HG03139 (cell line): Measurements from ENCODE around the gene COL4A1.

ENCODE experiments used
- ATAC-seq: cut with Tn5 transposase; IDR thresholded peaks from one replicate; pipeline ENCODE4 v1.9.1; 2021; ENCODE audit not compliant: unreplicated experiment

COL4A1 gene

DNA sequence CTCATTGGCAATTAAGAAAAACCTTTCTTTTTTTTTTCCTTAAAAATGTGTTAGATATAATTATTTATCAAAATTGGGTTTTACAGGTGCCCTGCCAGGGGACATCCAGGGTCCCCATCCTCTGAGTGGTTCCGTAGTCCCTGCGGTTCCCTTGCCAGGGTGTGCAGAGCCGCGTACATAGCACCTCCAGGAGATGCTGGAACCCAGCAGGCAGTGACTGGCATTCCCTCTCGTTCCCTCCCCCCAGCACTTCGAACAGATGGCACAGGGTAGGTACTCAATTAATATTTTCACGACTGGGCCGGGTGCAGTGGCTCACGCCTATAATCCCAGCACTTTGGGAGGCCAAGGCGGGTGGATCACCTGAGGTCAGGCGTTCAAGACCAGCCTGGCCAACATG lies 82.0 kb downstream of the COL4A1 start:
- ATAC-seq = no peak

DNA sequence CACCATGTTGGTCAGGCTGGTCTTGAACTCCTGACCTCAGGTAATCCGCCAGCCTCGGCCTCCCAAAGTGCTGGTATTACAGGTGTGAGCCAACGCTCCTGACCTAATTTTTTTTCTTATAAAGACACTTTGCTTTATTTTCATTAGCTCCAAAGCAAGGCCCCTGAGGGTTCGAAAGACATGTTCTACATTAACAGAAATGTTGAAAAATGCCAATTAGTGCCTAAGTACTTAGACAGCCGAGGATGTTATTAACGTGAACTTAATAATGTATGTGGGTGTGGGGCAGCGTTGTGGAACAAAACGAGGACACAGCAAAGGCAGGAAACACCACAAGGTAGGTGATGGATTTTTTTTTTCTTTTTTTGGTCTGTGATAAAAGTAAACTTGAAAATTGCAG lies 82.4 kb downstream of the COL4A1 start:
- ATAC-seq = no peak

GRCh38 chr13:110221406-110222117 lies 85.4 kb downstream of the COL4A1 start:
- ATAC-seq = no peak

GRCh38 chr13:110220471-110220870 lies 86.5 kb downstream of the COL4A1 start:
- no peak for ATAC-seq

DNA sequence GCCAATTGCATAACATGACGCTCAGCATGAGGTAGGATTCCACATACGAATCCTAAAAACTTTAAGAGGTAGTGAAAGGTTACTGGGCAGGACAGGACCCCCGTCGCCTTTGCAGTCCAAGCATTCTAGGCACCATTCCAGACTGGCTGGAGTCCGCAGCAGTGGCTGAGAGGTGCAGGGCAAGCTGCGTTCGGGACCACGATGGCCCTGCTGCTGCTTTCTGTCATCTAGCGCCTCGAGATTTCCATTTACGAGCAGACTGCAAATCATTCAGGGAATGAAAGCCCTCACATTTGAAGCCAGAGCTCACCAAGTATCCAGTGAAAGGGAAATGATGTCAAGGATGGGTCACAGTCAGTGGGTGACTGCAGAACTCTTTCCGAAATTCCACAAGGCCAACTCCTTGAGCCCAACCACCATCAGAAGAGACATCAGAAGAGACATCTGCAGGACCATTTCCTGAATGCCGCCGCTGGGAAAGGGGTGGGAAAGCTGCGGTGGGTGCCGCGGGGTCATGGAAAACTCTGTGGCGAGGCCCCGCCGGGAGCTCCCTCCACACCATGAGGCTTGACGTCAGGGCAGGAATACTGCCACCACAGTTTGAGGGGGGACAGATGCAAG lies 88.3 kb downstream of the COL4A1 start:
- no peak for ATAC-seq

GRCh38 chr13:110217811-110218210 lies 89.1 kb downstream of the COL4A1 start:
- no peak for ATAC-seq

DNA sequence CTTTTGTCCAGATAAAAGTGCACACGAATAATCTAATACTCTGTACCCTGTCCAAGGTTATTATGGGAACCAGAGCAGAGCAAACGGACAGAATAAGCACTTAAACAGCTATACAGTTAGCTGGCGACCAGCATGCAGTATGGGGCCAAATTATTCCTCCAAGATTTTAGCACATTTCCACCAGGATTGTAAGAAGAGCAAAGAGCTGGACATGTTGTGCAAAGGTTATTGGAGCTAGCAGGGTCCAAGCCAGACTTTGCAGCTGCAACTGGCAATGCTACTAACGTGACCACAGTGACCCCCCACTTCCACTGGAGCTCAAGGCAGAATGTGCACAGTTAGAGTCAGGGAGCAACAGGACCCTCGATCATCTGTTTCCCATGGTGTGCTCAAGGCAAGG lies 89.9 kb downstream of the COL4A1 start:
- no peak for ATAC-seq

DNA sequence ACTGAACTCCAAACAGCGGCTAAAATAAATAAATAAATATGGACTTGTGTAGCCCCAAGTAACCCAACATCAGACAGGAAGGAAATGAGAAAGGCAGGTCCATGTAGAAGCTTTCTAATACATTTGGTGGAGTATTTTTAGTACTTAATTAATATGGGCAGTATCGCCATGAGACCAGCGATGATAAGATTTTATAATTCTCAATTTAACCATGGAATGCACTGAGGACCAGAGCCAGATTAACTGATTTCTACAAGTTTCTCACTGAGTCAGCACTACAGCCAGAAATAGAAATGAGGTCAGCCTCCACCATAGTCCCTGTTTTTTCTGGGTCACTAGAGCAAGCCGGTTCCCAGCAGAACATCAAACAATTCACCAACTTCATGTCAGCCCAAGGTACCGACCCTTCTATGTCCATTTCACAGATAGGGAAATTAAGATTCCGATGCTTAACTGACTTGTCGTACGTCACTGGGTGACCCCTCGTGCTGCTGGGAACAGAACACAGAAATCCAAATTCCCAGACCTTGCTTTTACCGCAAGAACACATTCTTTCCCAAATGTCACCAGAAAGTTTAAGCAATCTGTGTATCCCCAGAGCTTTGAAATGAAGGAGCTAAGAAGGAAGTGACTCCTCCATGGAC lies 90.4 kb downstream of the COL4A1 start:
- ATAC-seq = no peak

DNA sequence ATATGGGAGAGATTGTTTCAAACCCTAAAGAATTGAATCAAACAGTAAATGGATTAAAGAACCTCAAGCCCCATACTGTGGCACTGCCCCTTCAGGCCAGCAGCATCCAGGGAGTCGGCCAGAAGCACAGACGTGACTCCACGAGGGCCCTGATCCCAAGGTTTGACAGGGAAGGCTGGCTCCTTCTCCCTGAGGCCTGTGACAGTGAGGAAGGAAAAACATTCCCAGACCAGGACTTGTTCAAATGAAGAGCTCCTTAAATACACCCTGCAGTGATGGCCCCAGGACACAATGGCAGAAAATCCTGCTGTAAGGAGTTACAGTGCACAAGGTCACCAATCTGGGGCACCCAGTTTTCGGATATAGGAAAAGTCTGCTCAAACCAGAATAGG lies 91.0 kb downstream of the COL4A1 start:
- no peak for ATAC-seq

GRCh38 chr13:110215606-110216005 lies 91.4 kb downstream of the COL4A1 start:
- ATAC-seq = no peak

- no peak for ATAC-seq
Measured at GRCh38 chr13:110214637-110215036, 92.3 kb downstream of the COL4A1 start.

DNA sequence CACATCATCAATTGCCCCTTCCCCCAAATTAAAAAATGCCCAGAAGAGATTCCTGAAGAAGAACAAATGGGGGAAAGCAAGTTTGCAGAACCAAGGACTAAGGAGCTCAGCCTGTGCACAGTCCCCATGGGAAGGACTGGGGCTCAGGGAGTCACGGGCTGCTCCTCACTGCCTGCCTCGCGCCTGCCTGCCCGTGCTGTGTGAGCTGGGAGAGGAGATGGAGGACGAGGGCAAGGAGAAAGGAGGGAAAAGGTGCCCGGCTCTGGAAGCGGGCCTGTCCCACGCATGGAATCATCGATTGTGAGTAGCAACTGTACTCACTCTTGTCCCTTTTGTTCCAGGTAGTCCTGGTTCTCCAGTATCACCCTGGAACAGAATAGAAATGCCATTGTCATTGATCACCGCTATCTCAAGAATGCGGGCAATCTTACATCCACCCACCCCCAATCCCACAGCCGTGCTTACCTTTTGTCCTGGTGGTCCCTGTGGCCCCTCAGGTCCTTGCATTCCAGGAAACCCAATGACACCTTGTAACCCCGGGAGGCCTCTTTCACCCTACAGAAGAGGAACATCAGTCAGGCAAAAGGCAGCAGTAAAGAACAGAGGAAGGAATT lies 93.4 kb downstream of the COL4A1 start:
- no peak for ATAC-seq

DNA sequence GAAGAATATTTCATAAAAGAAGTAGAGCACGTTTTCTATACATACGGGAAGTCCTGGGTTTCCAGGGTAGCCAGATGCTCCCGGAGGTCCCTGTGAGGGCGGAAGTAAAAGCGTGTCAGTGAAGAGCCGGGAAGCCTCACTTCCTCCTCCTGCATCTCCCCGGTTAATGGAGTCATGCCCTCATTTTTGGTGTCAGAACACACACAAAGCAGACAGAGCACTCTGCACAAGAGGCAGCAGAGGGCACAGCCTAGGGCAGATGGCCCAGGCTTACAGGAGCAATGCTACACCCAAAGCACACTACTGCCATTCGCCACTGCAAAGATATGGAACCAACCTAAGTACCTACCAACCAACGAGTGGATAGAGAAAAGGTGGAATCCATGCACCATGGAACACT lies 94.4 kb downstream of the COL4A1 start:
- no peak for ATAC-seq

DNA sequence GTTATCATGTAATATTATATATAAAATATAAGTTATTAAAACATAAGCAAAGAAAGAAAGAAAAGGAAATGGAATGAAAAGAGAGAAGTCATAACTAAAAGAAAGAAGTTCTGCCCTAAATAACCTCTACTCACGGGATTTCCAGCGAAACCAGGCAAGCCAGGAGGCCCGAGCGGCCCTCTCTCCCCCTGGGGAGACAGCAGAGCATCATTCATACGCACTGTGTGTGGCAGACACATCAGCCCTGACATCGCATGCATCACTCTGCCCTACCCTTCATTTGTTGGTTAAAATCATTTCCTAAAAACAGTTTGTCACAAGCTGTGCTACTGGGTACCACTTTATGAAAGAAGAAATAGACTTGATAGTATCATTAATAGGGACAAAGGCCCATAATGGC lies 95.2 kb downstream of the COL4A1 start:
- ATAC-seq = no peak

GRCh38 chr13:110211046-110211445 lies 95.9 kb downstream of the COL4A1 start:
- ATAC-seq = no peak

- ATAC-seq = no peak
Measured at GRCh38 chr13:110210604-110210985, 96.4 kb downstream of the COL4A1 start.

DNA sequence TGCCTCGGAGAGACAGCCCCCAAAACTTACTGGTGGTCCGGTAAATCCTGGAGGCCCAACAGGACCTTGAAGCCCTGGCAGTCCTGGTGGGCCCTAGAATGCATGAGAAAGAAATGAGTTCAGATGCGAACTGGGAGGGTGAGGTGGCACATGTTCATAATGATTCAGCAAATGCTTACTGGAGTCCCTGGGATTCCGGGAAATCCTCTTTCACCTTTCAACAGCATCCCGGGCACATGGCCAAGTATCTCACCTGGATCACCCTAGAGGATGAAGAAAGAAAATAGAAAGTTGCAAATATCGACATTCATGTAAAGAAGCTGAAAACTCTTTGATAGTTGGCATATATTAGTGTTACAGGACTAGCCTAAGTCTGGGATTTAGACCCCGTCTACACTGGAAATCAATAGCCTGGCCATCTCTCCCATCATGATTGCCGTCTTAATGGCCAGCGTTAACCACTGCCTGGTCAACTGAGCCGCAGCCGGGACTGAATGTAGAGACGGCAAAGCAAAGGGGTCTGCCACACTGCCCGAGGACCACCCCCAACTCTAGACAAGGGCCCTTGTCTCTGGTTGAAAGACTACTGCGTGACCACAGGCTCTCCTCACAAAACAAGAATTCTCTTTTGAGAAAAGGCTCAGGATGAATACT lies 96.9 kb downstream of the COL4A1 start:
- ATAC-seq = no peak

GRCh38 chr13:110208116-110208515 lies 98.8 kb downstream of the COL4A1 start:
- ATAC-seq = no peak

- ATAC-seq = no peak
Measured at GRCh38 chr13:110206996-110207395, 100.0 kb downstream of the COL4A1 start.

GRCh38 chr13:110206185-110206584 lies 100.8 kb downstream of the COL4A1 start:
- no peak for ATAC-seq

GRCh38 chr13:110201114-110201513 lies 105.8 kb downstream of the COL4A1 start:
- no peak for ATAC-seq
